GM19240 (cell line): Measurements from ENCODE around the gene AP1M1.
"Not testable (repeated sequence)": the region's sequence is repeated elsewhere in the genome, so short reads cannot be mapped to it uniquely, and the experiment has no call there.

Source experiments
- DNase-seq: peaks from one replicate; pipeline ENCODE4 v3.0.0; 2011; ENCODE audit warnings: low spot score; ENCODE audit not compliant: insufficient read length

The AP1M1 gene

DNA sequence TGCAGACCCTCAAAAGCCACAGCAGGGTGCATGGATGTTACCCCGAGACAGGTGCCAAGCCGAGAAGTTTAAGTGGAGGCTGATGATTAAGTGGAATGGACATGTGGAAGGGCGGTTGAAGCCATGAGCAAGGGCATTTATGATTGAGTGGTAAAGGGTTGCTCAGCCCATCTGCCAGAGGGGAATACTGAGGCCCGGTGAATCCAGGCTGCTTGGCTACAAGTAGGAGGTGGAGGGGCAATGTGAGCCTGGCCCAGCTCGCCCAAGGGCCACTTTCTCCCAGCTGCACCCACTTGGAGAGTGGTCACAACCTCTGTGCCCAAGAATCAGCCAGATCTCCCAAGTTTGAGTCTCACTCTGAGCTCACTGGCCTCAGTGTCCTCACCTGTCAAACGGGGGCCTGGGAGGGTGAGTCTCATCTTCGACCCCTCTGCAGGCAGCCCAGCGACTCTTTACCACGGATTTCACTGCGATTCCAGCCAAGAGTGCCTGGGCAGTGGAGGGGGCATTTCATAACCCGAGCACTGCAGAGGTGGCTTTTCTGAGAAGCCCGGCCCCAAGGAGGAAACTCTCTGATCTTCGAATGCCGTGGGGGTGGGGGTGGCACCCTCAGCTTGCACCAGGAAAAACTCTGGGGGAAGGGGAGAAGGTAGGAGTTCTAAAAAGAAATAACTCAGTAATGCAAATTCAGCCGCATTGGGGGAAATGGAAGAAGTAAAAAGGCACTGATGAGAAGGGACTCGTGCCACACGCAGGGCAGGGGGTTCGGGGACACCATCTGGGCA lies 64.1 kb downstream of the AP1M1 start:
- DNase-seq, result no peak

- no peak for DNase-seq
Measured at GRCh38 chr19:16262618-16263017, 64.9 kb downstream of the AP1M1 start.

GRCh38 chr19:16263141-16263761 lies 65.5 kb downstream of the AP1M1 start:
- no peak for DNase-seq

GRCh38 chr19:16265205-16265604 lies 67.5 kb downstream of the AP1M1 start:
- DNase-seq, result no peak

DNA sequence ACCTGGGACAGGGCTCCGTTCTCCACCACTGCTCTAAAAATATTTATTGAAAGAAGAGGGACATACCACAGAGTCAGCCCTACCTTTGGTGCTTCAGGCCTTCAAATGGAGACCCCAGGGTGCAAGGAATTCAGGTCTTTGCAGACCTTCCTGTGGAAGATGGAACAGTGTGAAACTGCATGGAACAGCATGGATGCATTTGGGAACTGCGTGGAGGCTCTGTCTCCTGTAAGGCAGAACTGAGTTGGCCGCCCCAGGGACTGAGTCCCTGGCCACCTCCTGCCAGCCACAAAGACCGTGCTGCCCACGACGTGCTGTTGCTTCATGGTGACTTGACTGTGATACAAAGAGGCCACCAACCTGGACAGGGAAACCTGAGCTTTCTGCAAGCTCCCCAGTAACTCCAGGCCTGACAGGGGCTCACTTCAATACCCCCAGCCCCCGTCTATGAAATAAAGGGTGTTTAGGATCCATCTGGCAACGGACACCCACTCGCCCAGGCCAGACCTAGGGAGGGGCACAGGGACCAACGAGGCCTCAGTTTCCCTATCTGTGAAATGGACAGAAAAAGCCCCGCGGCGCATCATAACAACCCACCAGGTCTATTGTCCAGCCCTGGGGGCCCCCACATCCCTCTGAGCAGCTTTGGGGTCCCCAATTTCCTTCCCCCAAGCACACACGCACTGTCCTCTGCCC lies 68.3 kb downstream of the AP1M1 start:
- DNase-seq, result no peak

DNA sequence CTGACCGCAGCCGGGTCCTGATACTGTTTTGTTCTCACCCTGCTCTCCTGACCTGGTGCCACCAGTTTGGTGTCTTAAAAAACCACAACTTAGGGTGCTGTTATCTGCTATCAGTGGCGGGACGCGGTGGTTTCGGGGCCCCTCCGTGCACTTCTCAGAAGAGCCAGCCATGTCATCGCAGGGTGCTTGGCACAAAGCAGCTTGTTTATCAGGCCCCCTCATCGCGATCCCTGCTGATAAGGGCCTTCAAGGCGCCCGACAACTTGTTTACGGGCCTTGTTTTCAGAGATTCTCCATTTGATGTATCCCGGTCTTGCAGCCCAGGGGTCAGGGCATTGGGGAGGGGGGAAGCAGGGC lies 68.9 kb downstream of the AP1M1 start:
- no peak for DNase-seq

- no peak for DNase-seq
Measured at GRCh38 chr19:16268676-16269319, 71.1 kb downstream of the AP1M1 start.

- DNase-seq, result no peak
Measured at GRCh38 chr19:16272945-16273344, 75.2 kb downstream of the AP1M1 start.

DNA sequence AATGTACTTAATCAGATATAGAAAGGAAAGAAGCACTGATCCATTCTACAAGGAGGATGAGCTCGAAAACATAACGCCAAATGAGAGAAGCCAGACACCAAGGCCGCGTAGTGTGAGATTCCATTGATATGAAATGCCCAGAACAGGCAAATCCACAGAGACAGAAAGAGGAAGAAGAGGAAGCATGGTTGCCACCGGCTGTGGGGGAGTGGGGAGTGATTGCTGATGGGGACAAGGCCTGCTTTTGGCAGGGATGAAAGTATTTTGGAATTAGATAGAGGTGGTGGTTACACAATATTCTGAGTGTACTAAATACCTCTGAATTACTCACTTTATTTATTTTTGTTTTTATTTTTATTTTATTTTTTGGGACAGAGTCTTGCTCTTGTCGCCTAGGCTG lies 76.7 kb downstream of the AP1M1 start:
- DNase-seq, result no peak

DNA sequence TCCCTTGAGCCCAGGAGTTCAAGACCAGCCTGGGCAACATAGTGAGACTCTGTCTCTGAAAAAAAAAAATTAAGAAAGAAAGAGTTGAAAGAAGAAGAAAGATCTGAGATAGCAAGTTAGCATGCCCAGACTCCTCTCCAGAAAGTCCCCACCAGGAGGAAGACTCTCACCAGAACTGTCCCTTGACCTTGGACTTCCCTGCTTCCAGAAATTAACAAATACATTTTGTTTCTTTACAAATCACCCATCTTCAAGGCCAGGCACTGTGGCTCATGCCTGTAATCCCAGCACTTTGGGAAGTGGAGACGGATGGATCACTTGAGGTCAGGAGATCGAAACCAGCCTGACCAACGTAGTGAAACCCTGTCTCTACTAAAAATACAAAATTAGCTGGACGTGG lies 82.6 kb downstream of the AP1M1 start:
- DNase-seq, result no peak

GRCh38 chr19:16281743-16282142 lies 84.0 kb downstream of the AP1M1 start:
- DNase-seq, result no peak

- peak; percentile 72 for DNase-seq
Measured at GRCh38 chr19:16283210-16284061, 85.7 kb downstream of the AP1M1 start.

GRCh38 chr19:16284505-16284904 lies 86.8 kb downstream of the AP1M1 start:
- no peak for DNase-seq

DNA sequence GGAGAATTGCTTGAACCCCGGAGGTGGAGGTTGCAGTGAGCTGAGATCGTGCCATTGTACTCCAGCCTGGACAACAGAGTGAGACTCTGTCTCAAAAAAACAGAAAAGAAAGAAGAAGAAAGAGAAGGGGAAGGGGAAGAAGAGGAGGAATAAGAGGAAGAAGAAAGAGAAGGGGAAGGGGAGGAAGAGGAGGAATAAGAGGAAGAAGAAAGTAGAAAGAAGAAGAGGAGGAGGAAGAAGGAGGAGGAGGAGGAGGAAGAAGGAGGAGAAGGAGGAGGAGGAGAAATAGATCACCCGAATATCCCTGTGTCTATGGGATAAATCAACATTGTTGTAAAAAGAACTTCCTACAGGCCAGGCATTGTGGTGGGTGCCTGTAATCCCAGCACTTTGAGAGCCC lies 87.4 kb downstream of the AP1M1 start:
- not testable (repeated sequence) for DNase-seq

- no peak for DNase-seq
Measured at GRCh38 chr19:16285769-16286498, 88.2 kb downstream of the AP1M1 start.

DNA sequence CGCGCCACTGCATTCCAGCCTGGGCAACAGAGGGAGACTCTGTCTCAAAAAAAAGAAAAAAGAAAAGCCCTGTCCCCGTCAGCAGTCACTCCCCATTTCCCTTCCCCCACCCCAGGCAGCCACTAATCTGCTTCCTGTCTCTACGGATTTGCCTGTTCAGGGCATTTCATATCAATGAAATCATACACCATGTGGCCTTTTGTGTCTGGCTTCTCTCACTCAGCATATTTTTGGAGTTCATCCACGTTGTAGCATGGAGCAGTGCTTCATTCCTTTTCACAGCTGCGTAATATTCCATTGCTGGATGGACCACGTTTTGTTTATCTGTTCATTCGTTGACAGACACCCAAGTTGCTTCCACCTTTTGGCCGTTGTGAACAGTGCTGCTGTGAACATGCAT lies 90.8 kb downstream of the AP1M1 start:
- no peak for DNase-seq

DNA sequence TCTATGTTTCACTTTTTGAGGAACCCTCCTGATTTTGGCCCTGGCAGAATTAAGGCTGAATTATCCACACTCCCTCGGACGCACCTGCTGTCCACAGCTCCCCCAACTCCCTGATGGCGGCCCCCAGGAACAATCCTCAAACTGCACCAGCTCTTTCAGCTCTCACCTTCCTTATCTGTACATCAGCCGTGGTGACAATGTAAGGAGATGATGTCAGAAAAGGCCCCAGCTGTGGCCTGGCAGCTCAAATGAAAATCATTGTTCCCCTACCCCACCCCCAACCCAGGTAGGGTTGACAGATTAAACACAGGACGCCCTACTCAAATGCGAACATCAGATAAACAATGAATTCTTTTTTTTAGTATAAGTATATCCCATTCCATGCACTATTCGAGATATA lies 91.9 kb downstream of the AP1M1 start:
- no peak for DNase-seq

DNA sequence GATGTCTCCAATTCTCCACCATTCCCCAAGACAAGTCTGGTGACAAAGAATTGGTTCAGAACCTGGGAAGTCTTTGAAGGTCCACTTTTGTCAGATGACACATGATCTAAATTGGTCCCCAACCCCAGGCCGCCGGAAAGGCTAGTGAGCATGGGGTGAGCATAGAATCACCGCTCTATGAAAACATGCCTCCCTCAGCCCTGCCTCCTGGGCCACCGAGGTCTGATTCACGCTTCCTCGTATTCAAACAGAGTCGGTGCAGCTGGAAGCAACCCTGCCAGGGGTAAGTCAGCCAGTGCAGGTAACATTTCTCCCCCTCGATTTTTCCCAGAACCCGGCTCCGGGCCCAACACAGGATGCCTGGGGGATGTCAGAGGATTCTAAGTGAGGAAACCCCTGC lies 93.0 kb downstream of the AP1M1 start:
- DNase-seq, result no peak

DNA sequence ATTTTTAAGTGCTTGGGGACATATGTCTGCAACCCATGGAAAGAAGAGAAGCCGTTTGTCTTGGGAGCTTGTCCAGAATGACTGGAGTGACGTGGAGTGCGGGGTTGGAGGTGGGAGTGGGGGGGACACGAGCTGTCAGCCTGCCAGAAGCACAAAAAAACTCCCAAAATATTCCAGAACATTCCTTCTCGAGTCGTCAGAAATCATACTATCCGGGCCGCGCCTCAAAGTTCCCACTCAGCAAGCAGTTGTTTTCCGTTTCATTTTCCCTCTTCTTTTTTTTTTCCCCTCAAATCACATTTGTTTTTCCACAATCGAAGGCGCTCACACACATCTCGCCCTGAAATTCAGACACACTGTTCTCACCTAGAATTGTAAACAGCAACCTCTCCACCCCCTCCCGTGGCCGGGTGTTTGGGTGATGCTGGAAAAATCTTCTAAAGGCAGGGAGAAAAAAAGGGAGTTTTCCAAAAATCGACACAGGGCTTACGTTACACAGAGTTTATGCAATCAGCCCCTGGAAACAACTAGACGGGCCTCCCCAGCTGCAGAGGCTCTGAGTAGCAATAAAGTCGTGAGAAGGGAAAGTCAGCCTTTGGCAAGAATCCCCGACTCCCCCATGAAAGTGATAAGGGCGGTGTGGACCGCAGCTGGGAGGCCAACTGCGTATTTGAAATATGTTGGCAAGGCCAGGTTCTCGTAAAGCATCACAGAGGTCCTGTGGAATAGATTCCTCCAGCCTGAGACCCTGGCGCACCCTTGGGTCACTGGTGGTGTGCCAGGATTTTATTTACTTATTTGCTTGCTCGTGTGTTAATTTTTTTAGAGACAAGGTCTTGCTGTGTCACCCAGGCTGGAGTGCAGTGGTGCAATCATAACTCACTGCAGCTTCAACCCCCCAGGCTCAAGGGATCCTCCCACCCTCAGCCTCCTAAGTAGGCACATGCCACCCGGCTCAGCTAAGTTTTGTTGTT lies 95.7 kb downstream of the AP1M1 start:
- DNase-seq, result no peak
